Left ventricle myocardium inferior (tissue), 1 donor: ENCODE measurements around the gene FRMPD1. TPM values are rescaled to one million over a fixed set of nuclear protein-coding genes. Genes with fewer than 3 reads are reported as not detected.

ENCODE experiments used
- DNase-seq: peaks from one replicate; pipeline ENCODE4 v3.0.0-alpha.2; 2020
- H3K27ac ChIP-seq: fragments of 200-600 bp; replicated peaks from 2 replicates; pipeline ENCODE4 v1.8.0; 2021
- H3K27me3 ChIP-seq: fragments of 200-600 bp; 2 replicates; pipeline ENCODE4 v1.8.0; 2021; ENCODE audit warnings: low read depth
- H3K36me3 ChIP-seq: fragments of 200-600 bp; 2 replicates; pipeline ENCODE4 v1.8.0; 2021
- H3K4me1 ChIP-seq: fragments of 200-600 bp; 2 replicates; pipeline ENCODE4 v1.8.0; 2021
- H3K4me3 ChIP-seq: fragments of 200-600 bp; 2 replicates; pipeline ENCODE4 v1.8.0; 2021; ENCODE audit warnings: mild to moderate bottlenecking, moderate library complexity
- H3K9me3 ChIP-seq: fragments of 200-600 bp; replicated peaks from 2 replicates; pipeline ENCODE4 v1.8.0; 2021
- intact Hi-C: fragments of 100-400 bp; cut with micrococcal nuclease; formaldehyde crosslinking; loops from one replicate; pipeline ENCODE4 v1.11.0; 2022
- total RNA-seq: library from RNA; stranded (reverse); fragmentation: NEBNext Ultra II Directional; extraction: Animal tissue kit (Norgen Biotek cat#: 25700); gene quantifications from one replicate; pipeline ENCODE4 v1.2.1, GENCODE V29; 2021
- TF ChIP-seq, protein P1 (sequence below): fragments of 200-600 bp; IDR thresholded peaks from 2 replicates; pipeline ENCODE4 v1.8.0; 2021; ENCODE audit warnings: antibody characterized with exemption, mild to moderate bottlenecking, borderline replicate concordance
- donor health status: DM: no; HTN: yes; CAD: no; lungs with severe emphysema.

The FRMPD1 gene
- total RNA-seq, 1 donor from 2014 or later: 1.1 TPM

- no peak overlapping the region for H3K4me3 ChIP-seq
- no peaks in the 10 kb centered on the region for H3K36me3 ChIP-seq
- peaks cover 6% of the 10 kb centered on the region for H3K27me3 ChIP-seq
- intact Hi-C loops: no loop called here
- no peaks in the 10 kb centered on the region for H3K4me1 ChIP-seq
- no peaks in the 10 kb centered on the region for H3K9me3 ChIP-seq
- no peak overlapping the region for H3K27ac ChIP-seq
- TF ChIP-seq, protein P1, sequence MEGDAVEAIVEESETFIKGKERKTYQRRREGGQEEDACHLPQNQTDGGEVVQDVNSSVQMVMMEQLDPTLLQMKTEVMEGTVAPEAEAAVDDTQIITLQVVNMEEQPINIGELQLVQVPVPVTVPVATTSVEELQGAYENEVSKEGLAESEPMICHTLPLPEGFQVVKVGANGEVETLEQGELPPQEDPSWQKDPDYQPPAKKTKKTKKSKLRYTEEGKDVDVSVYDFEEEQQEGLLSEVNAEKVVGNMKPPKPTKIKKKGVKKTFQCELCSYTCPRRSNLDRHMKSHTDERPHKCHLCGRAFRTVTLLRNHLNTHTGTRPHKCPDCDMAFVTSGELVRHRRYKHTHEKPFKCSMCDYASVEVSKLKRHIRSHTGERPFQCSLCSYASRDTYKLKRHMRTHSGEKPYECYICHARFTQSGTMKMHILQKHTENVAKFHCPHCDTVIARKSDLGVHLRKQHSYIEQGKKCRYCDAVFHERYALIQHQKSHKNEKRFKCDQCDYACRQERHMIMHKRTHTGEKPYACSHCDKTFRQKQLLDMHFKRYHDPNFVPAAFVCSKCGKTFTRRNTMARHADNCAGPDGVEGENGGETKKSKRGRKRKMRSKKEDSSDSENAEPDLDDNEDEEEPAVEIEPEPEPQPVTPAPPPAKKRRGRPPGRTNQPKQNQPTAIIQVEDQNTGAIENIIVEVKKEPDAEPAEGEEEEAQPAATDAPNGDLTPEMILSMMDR: no peak
- no peak for DNase-seq
Measured at GRCh38 chr9:37623267-37623666, 27.5 kb upstream of the FRMPD1 start.

- Histone ChIP-seq H3K9me3 (no peaks in the 10 kb centered on the region), H3K4me3 (no peak overlapping the region), H3K27ac (no peak overlapping the region), H3K4me1 (no peaks in the 10 kb centered on the region), H3K36me3 (no peaks in the 10 kb centered on the region), H3K27me3 (peaks cover 6% of the 10 kb centered on the region)
- intact Hi-C loops: no loop called here
- TF ChIP-seq, protein P1: no peak
- DNase-seq: no peak
Measured at GRCh38 chr9:37624073-37624472, 26.7 kb upstream of the FRMPD1 start.

GRCh38 chr9:37625036-37625757 is 25.6 kb upstream of the FRMPD1 start:
- H3K4me1 ChIP-seq: no peaks in the 10 kb centered on the region
- H3K27me3 ChIP-seq: peaks cover 6% of the 10 kb centered on the region
- no peak overlapping the region for H3K4me3 ChIP-seq
- H3K27ac ChIP-seq: no peak overlapping the region
- no peaks in the 10 kb centered on the region for H3K9me3 ChIP-seq
- no peaks in the 10 kb centered on the region for H3K36me3 ChIP-seq
- TF ChIP-seq, protein P1: no peak
- no peak for DNase-seq
- intact Hi-C loops: no loop called here

DNA sequence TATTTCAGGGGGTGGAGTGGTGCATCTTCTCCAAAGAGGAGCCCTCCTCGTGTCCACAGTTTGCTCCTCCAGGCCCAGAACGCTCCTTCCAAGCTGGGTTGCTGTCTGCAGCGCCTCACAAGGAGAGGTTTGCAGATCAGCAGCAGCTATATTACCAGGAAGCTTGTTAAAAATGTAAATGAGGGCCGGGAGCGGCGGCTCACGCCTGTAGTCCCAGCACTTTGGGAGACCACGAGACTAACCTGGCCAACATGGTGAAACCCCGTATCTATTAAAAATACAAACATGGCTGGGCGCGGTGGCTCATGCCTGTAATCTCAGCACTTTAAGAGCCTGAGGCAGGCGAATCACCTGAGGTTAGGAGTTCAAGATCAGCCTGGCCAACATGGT is 25.0 kb upstream of the FRMPD1 start:
- Histone ChIP-seq H3K9me3 (no peaks in the 10 kb centered on the region), H3K27me3 (peaks cover 6% of the 10 kb centered on the region), H3K36me3 (no peaks in the 10 kb centered on the region), H3K4me1 (no peaks in the 10 kb centered on the region), H3K27ac (no peak overlapping the region), H3K4me3 (no peak overlapping the region)
- DNase-seq: no peak
- intact Hi-C loops: no loop called here
- TF ChIP-seq, protein P1: no peak

GRCh38 chr9:37626708-37627292 is 24.0 kb upstream of the FRMPD1 start:
- peaks cover 6% of the 10 kb centered on the region for H3K27me3 ChIP-seq
- H3K9me3 ChIP-seq: no peaks in the 10 kb centered on the region
- no peaks in the 10 kb centered on the region for H3K36me3 ChIP-seq
- DNase-seq: no peak
- intact Hi-C loops: no loop called here
- no peak overlapping the region for H3K27ac ChIP-seq
- H3K4me3 ChIP-seq: no peak overlapping the region
- TF ChIP-seq, protein P1: no peak
- no peaks in the 10 kb centered on the region for H3K4me1 ChIP-seq
